Esophagus muscularis mucosa (tissue), 3 donors: Measurements from ENCODE around the gene CBFA2T3.

Source experiments
- POLR2A ChIP-seq: fragments of 450-650 bp; IDR thresholded peaks from one replicate; pipeline ENCODE4 v1.6.1; 2017; ENCODE audit warnings: antibody characterized with exemption, moderate library complexity, mild to moderate bottlenecking, low read depth
- POLR2AphosphoS5 ChIP-seq, 2 donors: sonication (generic); formaldehyde crosslinking; IDR thresholded peaks; one replicate each; pipeline ENCODE4 v1.6.1; 2017; ENCODE audit warnings: antibody characterized with exemption in 2 of 2
- TF ChIP-seq, protein P1 (sequence below), 3 experiments: fragments of 200-600 bp in 2 of 3; fragments of 450-650 bp in 1 of 3; sonication (generic) in 2 of 3; IDR thresholded peaks; one replicate each; pipeline ENCODE4 v1.5.1; 2017 to 2019; ENCODE audit warnings: antibody characterized with exemption in 3 of 3, mild to moderate bottlenecking in 2 of 3, moderate library complexity in 1 of 3

DNA sequence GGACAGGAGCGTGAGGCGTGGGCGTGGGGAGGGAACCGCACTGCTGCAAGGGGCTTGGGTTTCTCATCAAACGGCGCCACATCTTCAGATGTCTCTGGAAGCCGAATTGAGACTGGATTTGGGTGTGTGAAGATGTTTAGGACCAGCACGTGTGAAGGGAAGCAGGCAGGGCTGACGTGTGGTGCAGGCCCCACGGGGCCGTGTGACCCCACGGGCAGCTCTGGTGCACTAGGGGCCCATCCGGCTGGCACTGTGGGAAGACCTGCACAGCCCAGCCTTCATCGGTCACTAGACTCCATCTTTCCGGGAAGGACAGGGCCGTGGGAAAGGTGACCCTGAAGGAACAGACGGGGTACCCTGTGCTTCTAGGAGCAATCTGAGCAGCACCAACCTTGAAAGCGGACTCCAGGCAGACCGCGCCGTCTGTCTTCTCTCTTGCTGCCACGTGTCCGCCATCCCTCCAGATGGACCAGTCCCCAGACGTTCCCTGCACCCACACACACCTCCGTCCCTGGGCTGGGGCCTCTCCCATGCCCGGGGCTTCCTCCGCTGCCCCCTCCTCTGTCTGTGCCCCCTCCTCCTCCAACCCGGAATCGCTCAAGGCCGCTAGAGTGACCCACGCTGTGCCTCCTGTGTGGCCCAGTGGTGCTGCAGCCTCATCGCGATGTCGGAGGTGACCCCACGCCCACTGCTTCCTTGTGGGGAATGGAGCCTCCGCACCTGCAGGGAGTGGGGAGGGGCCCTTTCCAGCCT lies 23.4 kb upstream of the CBFA2T3 start:
- TF ChIP-seq, protein P1, sequence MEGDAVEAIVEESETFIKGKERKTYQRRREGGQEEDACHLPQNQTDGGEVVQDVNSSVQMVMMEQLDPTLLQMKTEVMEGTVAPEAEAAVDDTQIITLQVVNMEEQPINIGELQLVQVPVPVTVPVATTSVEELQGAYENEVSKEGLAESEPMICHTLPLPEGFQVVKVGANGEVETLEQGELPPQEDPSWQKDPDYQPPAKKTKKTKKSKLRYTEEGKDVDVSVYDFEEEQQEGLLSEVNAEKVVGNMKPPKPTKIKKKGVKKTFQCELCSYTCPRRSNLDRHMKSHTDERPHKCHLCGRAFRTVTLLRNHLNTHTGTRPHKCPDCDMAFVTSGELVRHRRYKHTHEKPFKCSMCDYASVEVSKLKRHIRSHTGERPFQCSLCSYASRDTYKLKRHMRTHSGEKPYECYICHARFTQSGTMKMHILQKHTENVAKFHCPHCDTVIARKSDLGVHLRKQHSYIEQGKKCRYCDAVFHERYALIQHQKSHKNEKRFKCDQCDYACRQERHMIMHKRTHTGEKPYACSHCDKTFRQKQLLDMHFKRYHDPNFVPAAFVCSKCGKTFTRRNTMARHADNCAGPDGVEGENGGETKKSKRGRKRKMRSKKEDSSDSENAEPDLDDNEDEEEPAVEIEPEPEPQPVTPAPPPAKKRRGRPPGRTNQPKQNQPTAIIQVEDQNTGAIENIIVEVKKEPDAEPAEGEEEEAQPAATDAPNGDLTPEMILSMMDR (IDR thresholded peaks at IDR 0.05) = no peak
- no peak for TF ChIP-seq POLR2A
- TF ChIP-seq POLR2AphosphoS5 (IDR thresholded peaks at IDR 0.05) = no peak
